HepG2 (cell line): ENCODE measurements around the gene ZNF142. TPM values are rescaled to one million over a fixed set of nuclear protein-coding genes. Genes with fewer than 3 reads are reported as not detected.

ENCODE experiments used
- ATAC-seq: fragments of 200-7000 bp; cut with Tn5 transposase; 3 replicates; pipeline ENCODE4 v1.9.1; 2020; ENCODE audit warnings: mild to moderate bottlenecking, moderate library complexity
- BruUV-seq: library from RNA; stranded (reverse); fragments of 400-500 nt; replicated peaks from 2 replicates; lab custom pipeline; 2021; lab: Mats Ljungman, UMichigan
- CTCF ChIA-PET: fragments of 300-600 bp; formaldehyde crosslinking; extraction: SDS; loops from one replicate; lab custom pipeline; 2021; ENCODE audit warnings: low total read pairs, inconsistent platforms, low intra/inter-chr PET ratio; lab: Yijun Ruan, JAX
- POLR2A ChIA-PET: fragments of 350-600 bp; sonication (Branson Sonifier 250); formaldehyde crosslinking; loops from one replicate; lab custom pipeline; 2020; ENCODE audit warnings: antibody characterized with exemption, inconsistent platforms; lab: Yijun Ruan, JAX
- DNase-seq: peaks from one replicate; pipeline ENCODE4 v3.0.0-alpha.2; 2015; ENCODE audit warnings: low spot score
- FAIRE-seq: peaks from 3 replicates; lab custom pipeline; 2011; peaks lifted over from hg19 to GRCh38; lab: Jason Lieb, UNC
- H2AFZ ChIP-seq: one replicate; pipeline ENCODE4 v1.6.1; 2011; ENCODE audit warnings: low read length, inconsistent platforms
- H3K27ac ChIP-seq: fragments of 300-600 bp; 3 replicates; pipeline ENCODE4 v1.8.0; 2011; ENCODE audit warnings: mixed run types, mild to moderate bottlenecking, mixed read lengths, low read length, inconsistent platforms; ENCODE audit not compliant: insufficient read depth; ENCODE audit errors: extremely low read length
- H3K27me3 ChIP-seq, 2 experiments: fragments of 200-600 bp in 1 of 2; 2 replicates in 1 of 2; 3 replicates in 1 of 2; pipeline versions ENCODE4 v1.6.0 to v1.8.0; 2011; ENCODE audit warnings: low read length in 2 of 2, mild to moderate bottlenecking in 2 of 2, moderate library complexity in 2 of 2, inconsistent platforms in 1 of 2; ENCODE audit not compliant: insufficient read depth in 2 of 2, control insufficient read depth in 1 of 2
- H3K36me3 ChIP-seq, 2 experiments: fragments of 200-600 bp in 1 of 2; replicated peaks in 1 of 2; 2 replicates in 1 of 2; 3 replicates in 1 of 2; pipeline versions ENCODE4 v1.5.1 to v1.8.0; 2011; ENCODE audit warnings: low read length in 2 of 2, inconsistent platforms in 1 of 2; ENCODE audit not compliant: insufficient read depth in 2 of 2, control insufficient read depth in 1 of 2
- H3K4me1 ChIP-seq: 2 replicates; pipeline ENCODE4 v1.5.1; 2012; ENCODE audit warnings: low read length, inconsistent platforms; ENCODE audit not compliant: insufficient read depth
- H3K4me2 ChIP-seq: 2 replicates; pipeline ENCODE4 v1.6.0; 2011; ENCODE audit warnings: low read depth, low read length, inconsistent platforms
- H3K4me3 ChIP-seq, 3 experiments: fragments of 200-600 bp in 1 of 3; sonication (generic), shearing (Covaris generic) in 1 of 3; replicated peaks in 1 of 3; 2 replicates each; pipeline ENCODE4 v1.5.1; 2011 to 2016; ENCODE audit warnings: low read length in 3 of 3, inconsistent platforms in 2 of 3, low read depth in 2 of 3, mild to moderate bottlenecking in 2 of 3, control low read depth in 1 of 3, mixed read lengths in 1 of 3; ENCODE audit not compliant: insufficient read depth in 1 of 3
- H3K79me2 ChIP-seq: one replicate; pipeline ENCODE4 v1.6.1; 2011; ENCODE audit warnings: low read length, inconsistent platforms; ENCODE audit not compliant: insufficient read depth
- H3K9ac ChIP-seq: 2 replicates; pipeline ENCODE4 v1.6.0; 2011; ENCODE audit warnings: mild to moderate bottlenecking, low read depth, low read length, inconsistent platforms; ENCODE audit not compliant: insufficient read depth
- H3K9me3 ChIP-seq: 2 replicates; pipeline ENCODE4 v1.5.1; 2012; ENCODE audit warnings: mild to moderate bottlenecking, low read length
- H4K20me1 ChIP-seq: 2 replicates; pipeline ENCODE4 v1.6.0; 2011; ENCODE audit warnings: inconsistent platforms, mild to moderate bottlenecking, low read length, moderate library complexity; ENCODE audit not compliant: insufficient read depth
- CAMTA2 ChIP-seq: sonication (generic); formaldehyde crosslinking; IDR thresholded peaks from 2 replicates; pipeline ENCODE4 v1.4.0; 2020; ENCODE audit warnings: mild to moderate bottlenecking, missing genetic modification reagents, borderline replicate concordance
- CREB1 ChIP-seq, 2 experiments: fragments of 450-650 bp in 1 of 2; IDR thresholded peaks; 2 replicates each; pipeline ENCODE4 v1.6.1; 2016 to 2017; ENCODE audit warnings: control low read depth in 1 of 2, mild to moderate bottlenecking in 1 of 2, missing compliant biosample characterization in 1 of 2, missing genetic modification characterization in 1 of 2
- FOXA3 ChIP-seq: IDR thresholded peaks from 2 replicates; pipeline ENCODE4 v1.6.1; 2016; ENCODE audit warnings: missing genetic modification reagents, missing compliant biosample characterization
- RAD21 ChIP-seq: fragments of 450-650 bp; formaldehyde crosslinking; IDR thresholded peaks from 2 replicates; pipeline ENCODE4 v1.5.0; 2020; ENCODE audit warnings: mild to moderate bottlenecking
- TP53 ChIP-seq: sonication (generic); formaldehyde crosslinking; conservative IDR thresholded peaks from 2 replicates; pipeline ENCODE4 v1.4.0; 2020; ENCODE audit warnings: missing genetic modification reagents
- ZBTB42 ChIP-seq: sonication (generic); formaldehyde crosslinking; IDR thresholded peaks from 2 replicates; pipeline ENCODE4 v1.5.0; 2020; ENCODE audit warnings: mild to moderate bottlenecking, missing genetic modification reagents
- ZMYM2 ChIP-seq: sonication (generic); formaldehyde crosslinking; IDR thresholded peaks from 2 replicates; pipeline ENCODE4 v1.8.0; 2022; ENCODE audit warnings: mild to moderate bottlenecking, missing genetic modification reagents
- ZNF383 ChIP-seq: sonication (generic); formaldehyde crosslinking; IDR thresholded peaks from 2 replicates; pipeline ENCODE4 v1.4.0; 2020; ENCODE audit warnings: missing genetic modification reagents, mild to moderate bottlenecking, borderline replicate concordance
- WGBS: methylation state at CpG from one replicate; pipeline ENCODE4 v1.1.6; 2017; ENCODE audit warnings: low lambda C conversion rate; 5-methylcytosine and 5-hydroxymethylcytosine counted together
- in situ Hi-C: cut with HindIII; loops from 2 replicates; pipeline ENCODE4 v1.10.0; 2017; ENCODE audit warnings: low pct_unique_long_range_greater_than_20kb; ENCODE audit not compliant: extremely low pct_ligation_motif_present
- intact Hi-C: fragments of 100-400 bp; cut with micrococcal nuclease; formaldehyde crosslinking; loops from one replicate; pipeline ENCODE4 v1.10.0; 2022; ENCODE audit not compliant: unreplicated experiment
- polyA plus RNA-seq, 8 experiments: library from polyadenylated mRNA; depleted of rRNA in 3 of 8; stranded (reverse) in 7 of 8; unstranded in 1 of 8; fragments of >200 nt; fragmentation: Illumina TruSeq in 4 of 8; extraction: Trizol in 4 of 8; gene quantifications; 2 replicates each; pipeline versions ENCODE4 v1.2.1 to v1.2.3, GENCODE V29; 2011 to 2016; ENCODE audit warnings: low read depth in 4 of 8, missing spikeins in 1 of 8, mixed read lengths in 1 of 8; ENCODE audit not compliant: insufficient read depth in 1 of 8
- total RNA-seq, 5 experiments: library from RNA; depleted of rRNA; stranded (reverse); fragments of >200 nt; fragmentation: Illumina TruSeq; extraction: Trizol; gene quantifications; 2 replicates each; pipeline ENCODE4 v1.2.3, GENCODE V29; 2016; ENCODE audit warnings: low read depth in 1 of 5
- TF ChIP-seq, protein P1 (sequence below): sonication (generic); formaldehyde crosslinking; IDR thresholded peaks from 2 replicates; pipeline ENCODE4 v1.4.0; 2020; ENCODE audit warnings: missing genetic modification reagents
- TF ChIP-seq, protein P2 (sequence below): sonication (generic); formaldehyde crosslinking; IDR thresholded peaks from 2 replicates; pipeline ENCODE4 v1.5.0; 2020; ENCODE audit warnings: mild to moderate bottlenecking, low read depth, missing genetic modification reagents, borderline replicate concordance
- TF ChIP-seq, protein P3 (sequence below): IDR thresholded peaks from 2 replicates; pipeline ENCODE4 v1.6.1; 2012; ENCODE audit warnings: inconsistent platforms
- TF ChIP-seq, protein P4 (sequence below): sonication (generic); formaldehyde crosslinking; IDR thresholded peaks from 2 replicates; pipeline ENCODE4 v1.4.0; 2020; ENCODE audit warnings: mild to moderate bottlenecking, missing genetic modification reagents

ZNF142 gene
- total and polyA plus RNA-seq, 2 of the 13 experiments (the other 11 are each of a cell fraction or from before 2014, with no cell fraction given): 4.8 to 11.4 TPM

DNA sequence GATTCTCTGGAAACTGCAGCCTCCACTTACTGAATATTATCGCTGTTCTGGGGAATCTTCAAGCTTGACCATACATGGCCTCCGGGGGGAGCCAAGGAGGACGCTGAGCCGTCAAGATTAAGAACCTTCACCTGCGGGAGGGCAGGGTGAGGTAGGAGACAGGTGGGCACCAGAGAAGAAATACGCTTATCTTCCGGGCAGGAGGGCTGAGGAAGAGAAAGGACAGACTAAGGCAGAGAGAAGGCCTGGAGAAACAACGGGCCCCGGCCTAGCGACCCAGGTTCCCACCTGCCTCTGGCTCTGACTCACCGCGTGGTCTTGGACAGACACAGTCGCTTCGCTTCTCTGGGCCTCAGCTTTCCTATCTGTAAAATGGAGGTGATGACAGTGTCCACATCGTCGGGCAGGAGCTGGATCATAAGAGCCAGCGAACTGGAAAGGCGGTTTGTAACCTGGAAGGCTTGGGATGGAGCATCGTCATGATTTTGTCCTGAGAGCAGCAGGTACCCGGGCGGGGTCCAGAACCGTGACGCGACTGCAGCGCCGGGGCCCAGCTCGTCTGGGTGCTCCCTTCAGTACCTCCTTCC is 659 bp downstream of the ZNF142 start:
- in situ Hi-C loops: no loop called here
- peak overlapping the region; percentile 95 for H3K4me2 ChIP-seq
- DNase-seq: peak; percentile 57
- ChIA-PET POLR2A (interaction anchor here (0.8 to 5.8 kb wide), 25 partner anchors 9 to 729 kb away, joined by 3 to 130 read pairs (median 5); partner anchors contain the start of genes AAMP, CNPPD1, CTDSP1 and CYP27A1), CTCF (interaction anchor here (1.2 to 3.2 kb wide), 3 partner anchors 28 to 190 kb away, joined by 4 to 41 read pairs (median 4); no protein-coding TSS in a partner anchor)
- peak; percentile 61 for ATAC-seq
- peak; percentile 97 for FAIRE-seq
- peaks cover 24% of the 10 kb centered on the region for H3K4me1 ChIP-seq
- no peaks in the 10 kb centered on the region for H3K9me3 ChIP-seq
- WGBS: 3% methylated on average over 25 of the region's 27 CpGs
- H3K9ac ChIP-seq: peak overlapping the region; percentile 73
- peak overlapping the region; percentile 59 for H3K27ac ChIP-seq
- peak overlapping the region; percentile 78 to 92 (median 80) for H3K4me3 ChIP-seq
- intact Hi-C loops: loop anchor here (1.0 to 2.0 kb wide), 5 partner anchors 29 to 189 kb away; partner anchors contain the start of genes CNOT9, CYP27A1 and USP37
- peaks cover 18 to 59% of the 10 kb centered on the region in 2 experiments for H3K36me3 ChIP-seq
- H3K79me2 ChIP-seq: peaks cover 20% of the 10 kb centered on the region
- BruUV-seq: TSS peak; percentile 75
- no peaks in the 10 kb centered on the region for H4K20me1 ChIP-seq
- no peaks in the 10 kb centered on the region; a peak in 1 of 5 replicates for H3K27me3 ChIP-seq
- H2AFZ ChIP-seq: peak overlapping the region; percentile 79
- TF ChIP-seq FOXA3 (CRISPR knock-in tag) (0 out of 2 replicates have a peak, but pooled peaks have one; percentile 28), CAMTA2 (0 out of 2 replicates have a peak, but pooled peaks have one; percentile 9), ZMYM2 (CRISPR knock-in tag) (0 out of 2 replicates have a peak, but pooled peaks have one; percentile 28), ZBTB42 (peak; percentile 43; the same call in 1 of the 2 replicates), RAD21 (CRISPR knock-in tag) (peak; percentile 47; the same call in 1 of the 2 replicates), CREB1 (IDR thresholded peaks at IDR 0.05) (peak; percentile 71), CREB1 (CRISPR knock-in tag; IDR thresholded peaks at IDR 0.05) (no peak), ZNF383 (CRISPR knock-in tag) (0 out of 2 replicates have a peak, but pooled peaks have one; percentile 7), TP53 (CRISPR knock-in tag) (no peak)
- TF ChIP-seq, protein P1, sequence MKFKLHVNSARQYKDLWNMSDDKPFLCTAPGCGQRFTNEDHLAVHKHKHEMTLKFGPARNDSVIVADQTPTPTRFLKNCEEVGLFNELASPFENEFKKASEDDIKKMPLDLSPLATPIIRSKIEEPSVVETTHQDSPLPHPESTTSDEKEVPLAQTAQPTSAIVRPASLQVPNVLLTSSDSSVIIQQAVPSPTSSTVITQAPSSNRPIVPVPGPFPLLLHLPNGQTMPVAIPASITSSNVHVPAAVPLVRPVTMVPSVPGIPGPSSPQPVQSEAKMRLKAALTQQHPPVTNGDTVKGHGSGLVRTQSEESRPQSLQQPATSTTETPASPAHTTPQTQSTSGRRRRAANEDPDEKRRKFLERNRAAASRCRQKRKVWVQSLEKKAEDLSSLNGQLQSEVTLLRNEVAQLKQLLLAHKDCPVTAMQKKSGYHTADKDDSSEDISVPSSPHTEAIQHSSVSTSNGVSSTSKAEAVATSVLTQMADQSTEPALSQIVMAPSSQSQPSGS: no peak
- TF ChIP-seq, protein P2, sequence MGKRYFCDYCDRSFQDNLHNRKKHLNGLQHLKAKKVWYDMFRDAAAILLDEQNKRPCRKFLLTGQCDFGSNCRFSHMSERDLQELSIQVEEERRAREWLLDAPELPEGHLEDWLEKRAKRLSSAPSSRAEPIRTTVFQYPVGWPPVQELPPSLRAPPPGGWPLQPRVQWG (CRISPR knock-in tag): no peak
- TF ChIP-seq, protein P3, sequence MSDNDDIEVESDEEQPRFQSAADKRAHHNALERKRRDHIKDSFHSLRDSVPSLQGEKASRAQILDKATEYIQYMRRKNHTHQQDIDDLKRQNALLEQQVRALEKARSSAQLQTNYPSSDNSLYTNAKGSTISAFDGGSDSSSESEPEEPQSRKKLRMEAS: peak; percentile 64; the same call in 1 of the 2 replicates
- TF ChIP-seq, protein P4, sequence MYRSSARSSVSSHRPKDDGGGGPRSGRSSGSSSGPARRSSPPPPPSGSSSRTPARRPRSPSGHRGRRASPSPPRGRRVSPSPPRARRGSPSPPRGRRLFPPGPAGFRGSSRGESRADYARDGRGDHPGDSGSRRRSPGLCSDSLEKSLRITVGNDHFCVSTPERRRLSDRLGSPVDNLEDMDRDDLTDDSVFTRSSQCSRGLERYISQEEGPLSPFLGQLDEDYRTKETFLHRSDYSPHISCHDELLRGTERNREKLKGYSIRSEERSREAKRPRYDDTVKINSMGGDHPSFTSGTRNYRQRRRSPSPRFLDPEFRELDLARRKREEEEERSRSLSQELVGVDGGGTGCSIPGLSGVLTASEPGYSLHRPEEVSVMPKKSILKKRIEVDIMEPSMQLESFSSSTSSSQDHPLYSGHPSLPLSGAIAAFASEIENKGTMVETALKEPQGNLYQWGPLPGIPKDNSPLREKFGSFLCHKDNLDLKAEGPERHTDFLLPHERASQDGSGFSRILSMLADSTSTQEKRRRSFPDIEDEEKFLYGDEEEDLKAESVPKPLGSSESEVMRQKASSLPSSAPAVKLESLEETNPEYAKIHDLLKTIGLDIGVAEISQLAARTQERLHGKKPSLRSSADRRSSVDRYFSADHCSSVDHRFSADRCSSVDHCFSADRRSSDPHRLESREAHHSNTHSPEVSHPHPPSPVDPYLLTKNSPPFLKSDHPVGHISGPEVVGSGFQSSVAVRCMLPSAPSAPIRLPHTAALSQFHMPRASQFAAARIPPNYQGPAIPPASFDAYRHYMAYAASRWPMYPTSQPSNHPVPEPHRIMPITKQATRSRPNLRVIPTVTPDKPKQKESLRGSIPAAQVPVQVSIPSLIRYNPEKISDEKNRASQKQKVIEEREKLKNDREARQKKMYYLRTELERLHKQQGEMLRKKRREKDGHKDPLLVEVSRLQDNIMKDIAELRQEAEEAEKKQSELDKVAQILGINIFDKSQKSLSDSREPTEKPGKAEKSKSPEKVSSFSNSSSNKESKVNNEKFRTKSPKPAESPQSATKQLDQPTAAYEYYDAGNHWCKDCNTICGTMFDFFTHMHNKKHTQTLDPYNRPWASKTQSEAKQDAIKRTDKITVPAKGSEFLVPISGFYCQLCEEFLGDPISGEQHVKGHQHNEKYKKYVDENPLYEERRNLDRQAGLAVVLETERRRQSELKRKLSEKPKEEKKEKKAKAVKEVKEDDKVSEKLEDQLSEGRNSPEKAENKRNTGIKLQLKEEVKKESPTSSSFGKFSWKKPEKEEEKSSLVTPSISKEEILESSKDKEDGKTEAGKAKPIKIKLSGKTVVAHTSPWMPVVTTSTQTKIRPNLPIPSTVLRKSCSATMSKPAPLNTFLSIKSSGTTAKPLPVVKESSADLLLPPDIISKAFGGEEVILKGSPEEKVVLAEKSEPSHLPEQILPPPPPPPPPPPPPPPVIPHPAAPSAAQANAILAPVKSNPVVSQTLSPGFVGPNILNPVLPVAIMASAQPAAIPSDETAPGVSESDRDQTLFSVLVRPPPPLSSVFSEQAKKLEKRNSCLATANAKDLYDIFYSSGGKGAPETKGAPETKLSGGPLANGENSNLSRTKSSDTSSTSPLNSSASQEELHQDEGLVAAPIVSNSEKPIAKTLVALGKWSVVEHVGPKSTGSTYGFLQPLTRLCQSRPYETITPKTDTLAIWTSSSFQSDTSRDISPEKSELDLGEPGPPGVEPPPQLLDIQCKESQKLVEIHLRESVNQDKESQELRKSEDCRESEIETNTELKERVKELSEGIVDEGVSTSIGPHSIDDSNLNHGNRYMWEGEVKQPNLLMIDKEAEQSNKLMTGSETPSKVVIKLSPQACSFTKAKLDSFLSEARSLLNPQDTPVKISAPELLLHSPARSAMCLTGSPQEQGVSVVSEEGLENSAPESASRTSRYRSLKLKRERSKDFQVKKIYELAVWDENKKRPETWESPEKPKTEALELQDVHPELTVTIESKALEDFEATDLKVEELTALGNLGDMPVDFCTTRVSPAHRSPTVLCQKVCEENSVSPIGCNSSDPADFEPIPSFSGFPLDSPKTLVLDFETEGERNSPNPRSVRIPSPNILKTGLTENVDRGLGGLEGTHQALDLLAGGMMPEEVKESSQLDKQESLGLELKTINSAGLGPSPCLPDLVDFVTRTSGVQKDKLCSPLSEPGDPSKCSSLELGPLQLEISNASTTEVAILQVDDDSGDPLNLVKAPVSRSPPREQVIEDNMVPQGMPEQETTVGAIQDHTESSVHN (CRISPR knock-in tag): 0 out of 2 replicates have a peak, but pooled peaks have one; percentile 11
